GM12878 (cell line): ENCODE results near the gene NOD2. TPM values are rescaled to one million over a fixed set of nuclear protein-coding genes. Genes with fewer than 3 reads are reported as not detected.
A peak's percentile ranks its signal among the peaks of the same experiment; 100 is the strongest.

ENCODE experiments used
- ATAC-seq: fragments of 200-7000 bp; cut with Tn5 transposase; 3 replicates; pipeline ENCODE4 v1.9.1; 2020; ENCODE audit warnings: mild to moderate bottlenecking, moderate library complexity
- BruUV-seq: library from RNA; stranded (reverse); fragments of 400-500 nt; replicated peaks from 2 replicates; lab custom pipeline; 2021; lab: Mats Ljungman, UMichigan
- CTCF ChIA-PET: fragments of 300-600 bp; sonication (Branson Sonifier 250); formaldehyde crosslinking; extraction: SDS; loops from one replicate; lab custom pipeline; 2021; ENCODE audit warnings: inconsistent platforms; lab: Yijun Ruan, JAX
- POLR2A ChIA-PET: fragments of 350-600 bp; formaldehyde crosslinking; extraction: SDS; loops from one replicate; lab custom pipeline; 2021; ENCODE audit warnings: inconsistent platforms; lab: Charles Lee
- RAD21 ChIA-PET: fragments of 300-600 bp; sonication (Branson Sonifier 250); formaldehyde crosslinking; loops from one replicate; lab custom pipeline; 2023; ENCODE audit warnings: antibody characterized with exemption; ENCODE audit not compliant: unreplicated experiment; lab: Charles Lee
- SMC1A ChIA-PET: fragments of 300-600 bp; sonication (Branson Sonifier 250); formaldehyde crosslinking; loops from one replicate; lab custom pipeline; 2023; ENCODE audit not compliant: unreplicated experiment, uncharacterized antibody; lab: Charles Lee
- DNase-seq: peaks from one replicate; pipeline ENCODE4 v3.0.0-alpha.2; 2011; ENCODE audit warnings: low read depth, low spot score
- FAIRE-seq: peaks from 3 replicates; lab custom pipeline; 2011; peaks lifted over from hg19 to GRCh38; lab: Jason Lieb, UNC
- H2AFZ ChIP-seq: 2 replicates; pipeline ENCODE4 v1.6.0; 2011; ENCODE audit warnings: low read depth, low read length, control low read depth; ENCODE audit not compliant: control insufficient read depth
- H3K27ac ChIP-seq: 2 replicates; pipeline ENCODE4 v1.5.1; 2011; ENCODE audit warnings: control low read depth; ENCODE audit not compliant: control insufficient read depth, insufficient read depth
- H3K27me3 ChIP-seq, 2 experiments: replicated peaks in 1 of 2; 2 replicates each; pipeline versions ENCODE4 v1.6.0 to v1.6.1; 2011; ENCODE audit warnings: low read length in 1 of 2; ENCODE audit not compliant: control insufficient read depth in 2 of 2, insufficient read depth in 2 of 2
- H3K36me3 ChIP-seq, 2 experiments: 2 replicates each; pipeline ENCODE4 v1.5.1; 2011; ENCODE audit warnings: low read length in 1 of 2; ENCODE audit not compliant: control insufficient read depth in 2 of 2, insufficient read depth in 2 of 2
- H3K4me1 ChIP-seq: 2 replicates; pipeline ENCODE4 v1.6.1; 2011; ENCODE audit warnings: mild to moderate bottlenecking, low read length, moderate library complexity, mixed read lengths; ENCODE audit not compliant: control insufficient read depth, insufficient read depth
- H3K4me2 ChIP-seq: 2 replicates; pipeline ENCODE4 v1.6.0; 2011; ENCODE audit warnings: control low read depth; ENCODE audit not compliant: control insufficient read depth, insufficient read depth
- H3K4me3 ChIP-seq: fragments of 200-600 bp; sonication (generic); 2 replicates; pipeline ENCODE4 v1.5.1; 2016
- H3K79me2 ChIP-seq: 2 replicates; pipeline ENCODE4 v1.6.0; 2011; ENCODE audit warnings: low read length; ENCODE audit not compliant: control insufficient read depth, insufficient read depth
- H3K9ac ChIP-seq: 2 replicates; pipeline ENCODE4 v1.8.0; 2011; ENCODE audit warnings: low read length, control low read depth, mixed read lengths; ENCODE audit not compliant: control insufficient read depth, insufficient read depth
- H3K9me3 ChIP-seq: replicated peaks from 3 replicates; pipeline ENCODE4 v1.5.1; 2011; ENCODE audit warnings: mild to moderate bottlenecking, low read length; ENCODE audit not compliant: control insufficient read depth, insufficient read depth
- H4K20me1 ChIP-seq: 2 replicates; pipeline ENCODE4 v1.6.0; 2011; ENCODE audit not compliant: control insufficient read depth, insufficient read depth
- BRCA1 ChIP-seq: IDR thresholded peaks from 2 replicates; pipeline ENCODE4 v1.6.1; 2011; ENCODE audit warnings: low read depth, low read length, improper control_type of control experiment
- CHD2 ChIP-seq: IDR thresholded peaks from 2 replicates; pipeline ENCODE4 v1.6.1; 2011; ENCODE audit warnings: low read depth, low read length, improper control_type of control experiment, borderline replicate concordance
- EED ChIP-seq: sonication (generic); IDR thresholded peaks from 2 replicates; pipeline ENCODE4 v1.6.1; 2016; ENCODE audit warnings: antibody characterized with exemption, low read depth
- MXI1 ChIP-seq: fragments of 150-350 bp; IDR thresholded peaks from 2 replicates; pipeline ENCODE4 v1.6.1; 2011; ENCODE audit warnings: low read depth, mild to moderate bottlenecking, inconsistent platforms, low read length, improper control_type of control experiment
- SMAD5 ChIP-seq: IDR thresholded peaks from 2 replicates; pipeline ENCODE4 v1.6.1; 2016; ENCODE audit warnings: antibody characterized with exemption, low read depth
- WGBS: methylation state at CpG from one replicate; pipeline ENCODE4 v1.1.6; 2016; ENCODE audit warnings: low lambda C conversion rate; ENCODE audit not compliant: insufficient replicate concordance, insufficient coverage; ENCODE audit errors: missing lambda C conversion rate; 5-methylcytosine and 5-hydroxymethylcytosine counted together
- in situ Hi-C: fragments of 300-500 bp; cut with MboI; formaldehyde crosslinking; loops from 9 replicates; pipeline ENCODE4 v1.14.3; 2018; ENCODE audit warnings: mixed read lengths
- intact Hi-C: fragments of 100-400 bp; cut with micrococcal nuclease; formaldehyde crosslinking; loops from one replicate; pipeline ENCODE4 v1.14.2; 2022; ENCODE audit not compliant: unreplicated experiment
- polyA plus RNA-seq, 11 experiments: library from polyadenylated mRNA; depleted of rRNA in 4 of 11; unstranded in 6 of 11; stranded (reverse) in 5 of 11; fragments of >200 nt; fragmentation: Nextera tagmentation in 4 of 11; fragmentation: Illumina TruSeq in 1 of 11; extraction: Ambion mirVana in 4 of 11; extraction: Trizol in 1 of 11; gene quantifications; 1 replicate in 1 of 11; 2 replicates in 10 of 11; pipeline versions ENCODE4 v1.2.1 to v1.2.3, GENCODE V29; 2011 to 2016; ENCODE audit warnings: inconsistent platforms in 2 of 11, missing spikeins in 2 of 11, low read depth in 1 of 11
- total RNA-seq, 4 experiments: library from RNA; depleted of rRNA in 3 of 4; stranded (reverse); fragments of >200 nt in 3 of 4; fragmentation: Illumina TruSeq in 1 of 4; extraction: Trizol in 1 of 4; gene quantifications; 2 replicates each; pipeline versions ENCODE4 v1.2.1 to v1.2.3, GENCODE V29; 2013 to 2021
- TF ChIP-seq, protein P1 (sequence below): fragments of 450-650 bp; IDR thresholded peaks from 2 replicates; pipeline ENCODE4 v1.6.1; 2016; ENCODE audit warnings: mild to moderate bottlenecking

NOD2 gene
- total and polyA plus RNA-seq, 10 of the 15 experiments (the other 5 are each of a cell fraction or from before 2014, with no cell fraction given): 1.0 to 18.6 (median 6.7) TPM

DNA sequence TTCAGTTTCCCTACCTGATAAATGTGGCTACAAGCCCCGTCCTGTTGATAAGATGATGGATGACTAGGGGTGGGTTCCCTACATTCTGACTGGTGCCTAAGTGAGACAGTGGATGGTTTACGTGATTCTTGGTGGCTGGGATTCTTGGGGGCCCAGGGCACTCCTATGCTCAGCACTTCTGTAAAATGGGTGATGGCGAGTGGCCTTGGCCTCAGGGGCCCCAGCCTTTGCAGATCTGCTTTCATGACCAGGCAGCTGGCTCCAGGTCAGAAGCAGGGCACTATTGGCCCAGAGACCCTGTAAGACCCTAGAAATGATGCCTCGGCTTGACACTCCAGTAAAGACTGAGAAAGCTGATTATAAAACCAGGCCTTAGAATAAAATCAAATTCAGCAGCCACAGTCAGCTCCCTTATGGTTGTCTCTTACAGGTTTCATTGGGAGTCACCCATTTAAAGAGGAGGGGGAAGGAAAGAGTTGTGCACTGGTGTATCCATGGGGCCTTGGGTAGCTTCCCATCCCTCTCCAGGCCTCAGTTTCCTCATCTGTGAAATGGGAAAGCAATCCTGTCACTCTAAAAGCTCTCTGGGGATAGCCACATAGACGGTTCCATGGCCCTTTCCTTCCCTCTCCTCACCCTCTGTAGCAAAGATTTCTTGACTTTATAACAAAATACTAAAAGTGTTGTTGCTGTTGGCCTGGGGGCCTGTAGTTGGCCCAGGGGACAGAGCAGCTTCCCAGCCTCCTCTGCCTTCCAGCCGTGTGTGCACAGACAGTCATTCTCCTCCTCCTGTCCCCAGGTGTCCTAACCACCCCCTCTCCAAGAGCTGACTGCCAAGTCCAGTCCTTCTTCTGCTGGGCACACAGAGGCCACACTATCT, 13.5 kb upstream of the NOD2 start:
- Histone ChIP-seq H4K20me1 (no peaks in the 10 kb centered on the region), H3K27me3 (no peaks in the 10 kb centered on the region), H3K9ac (peak overlapping the region; percentile 78), H3K79me2 (peaks cover 43% of the 10 kb centered on the region), H3K9me3 (no peaks in the 10 kb centered on the region; the same call in 1 of the 3 replicates), H2AFZ (no peak overlapping the region), H3K27ac (peak overlapping the region; percentile 84), H3K4me3 (peak overlapping the region; percentile 72), H3K36me3 (peaks cover 1 to 17% of the 10 kb centered on the region in 2 experiments; a peak in 3 of 4 replicates), H3K4me2 (peak overlapping the region; percentile 88), H3K4me1 (peaks cover 38% of the 10 kb centered on the region)
- 47% methylated on average over 6 of the region's 6 CpGs for WGBS
- no peak for TF ChIP-seq BRCA1
- intact Hi-C loops (loop anchor here (5.0 kb wide), 1 partner anchor 408 kb away; no protein-coding TSS in a partner anchor), in situ Hi-C loops (no loop called here)
- no TSS peak for BruUV-seq
- FAIRE-seq: no peak
- no peak for ATAC-seq
- DNase-seq: no peak
- ChIA-PET POLR2A (interaction anchor here (0.9 to 8.0 kb wide), 8 partner anchors 8 to 67 kb away, joined by 3 to 116 read pairs (median 24); partner anchors contain the start of gene CYLD), RAD21 (interaction anchor here (0.8 to 29.0 kb wide), 7 partner anchors 12 to 126 kb away, joined by 3 to 578 read pairs (median 7); partner anchors contain the start of gene CYLD), SMC1A (interaction anchor here (1.5 to 24.8 kb wide), 6 partner anchors 8 to 70 kb away, joined by 3 to 600 read pairs (median 70); partner anchors contain the start of genes CYLD and NOD2), CTCF (interaction anchor here (0.7 to 20.9 kb wide), 11 partner anchors 13 to 558 kb away, joined by 3 to 636 read pairs (median 3); partner anchors contain the start of gene CYLD)

DNA sequence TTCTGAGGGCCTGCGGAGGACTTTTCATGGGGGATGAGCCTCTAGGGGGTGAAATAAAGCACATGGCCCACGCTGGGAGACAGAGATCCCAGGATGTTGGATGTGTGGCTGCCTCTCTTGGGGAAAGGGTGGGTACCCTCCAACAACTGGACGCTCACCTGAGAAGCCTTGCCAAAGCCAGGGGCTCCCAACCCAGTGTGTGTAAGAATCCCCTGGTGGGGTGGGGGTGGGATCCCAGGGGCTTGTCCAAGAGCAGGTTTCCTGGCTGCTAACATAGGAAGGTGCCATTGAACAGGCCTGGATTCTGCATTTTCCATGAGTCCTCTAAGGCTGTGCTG, 12.9 kb upstream of the NOD2 start:
- no peak overlapping the region for H2AFZ ChIP-seq
- POLR2A ChIA-PET: interaction anchor here (0.6 to 8.0 kb wide), 12 partner anchors 8 to 66 kb away, joined by 3 to 116 read pairs (median 6); partner anchors contain the start of gene CYLD

More for the DNA sequence above, 12.9 kb upstream of the NOD2 start:
- CTCF ChIA-PET: interaction anchor here (0.9 to 20.9 kb wide), 11 partner anchors 13 to 559 kb away, joined by 3 to 636 read pairs (median 5); partner anchors contain the start of gene CYLD
- RAD21 ChIA-PET: interaction anchor here (1.0 to 29.0 kb wide), 7 partner anchors 11 to 126 kb away, joined by 3 to 578 read pairs (median 12); partner anchors contain the start of gene CYLD
- ATAC-seq: no peak
- Histone ChIP-seq H3K4me2 (peak overlapping the region; percentile 88), H3K4me1 (peaks cover 44% of the 10 kb centered on the region), H3K9ac (peak overlapping the region; percentile 78), H4K20me1 (no peaks in the 10 kb centered on the region), H3K79me2 (peaks cover 43% of the 10 kb centered on the region), H3K27me3 (no peaks in the 10 kb centered on the region), H3K36me3 (peaks cover 1 to 15% of the 10 kb centered on the region in 2 experiments; a peak in 3 of 4 replicates), H3K4me3 (peak overlapping the region; percentile 72), H3K9me3 (no peaks in the 10 kb centered on the region; the same call in 2 of the 3 replicates), H3K27ac (peak overlapping the region; percentile 84)
- DNase-seq: no peak
- SMC1A ChIA-PET: interaction anchor here (1.2 to 24.8 kb wide), 8 partner anchors 9 to 70 kb away, joined by 3 to 600 read pairs (median 21); partner anchors contain the start of genes CYLD and NOD2
- BruUV-seq: TSS peak; percentile 50
- intact Hi-C loops (loop anchor here (5.0 kb wide), 1 partner anchor 408 kb away; no protein-coding TSS in a partner anchor), in situ Hi-C loops (no loop called here)
- WGBS: 22% methylated on average over 3 of the region's 3 CpGs
- FAIRE-seq: no peak
- 0 out of 2 replicates have a peak, but pooled peaks have one; percentile 4 for TF ChIP-seq MXI1
- no peak for TF ChIP-seq CHD2
- no peak for TF ChIP-seq EED
- TF ChIP-seq, protein P1, sequence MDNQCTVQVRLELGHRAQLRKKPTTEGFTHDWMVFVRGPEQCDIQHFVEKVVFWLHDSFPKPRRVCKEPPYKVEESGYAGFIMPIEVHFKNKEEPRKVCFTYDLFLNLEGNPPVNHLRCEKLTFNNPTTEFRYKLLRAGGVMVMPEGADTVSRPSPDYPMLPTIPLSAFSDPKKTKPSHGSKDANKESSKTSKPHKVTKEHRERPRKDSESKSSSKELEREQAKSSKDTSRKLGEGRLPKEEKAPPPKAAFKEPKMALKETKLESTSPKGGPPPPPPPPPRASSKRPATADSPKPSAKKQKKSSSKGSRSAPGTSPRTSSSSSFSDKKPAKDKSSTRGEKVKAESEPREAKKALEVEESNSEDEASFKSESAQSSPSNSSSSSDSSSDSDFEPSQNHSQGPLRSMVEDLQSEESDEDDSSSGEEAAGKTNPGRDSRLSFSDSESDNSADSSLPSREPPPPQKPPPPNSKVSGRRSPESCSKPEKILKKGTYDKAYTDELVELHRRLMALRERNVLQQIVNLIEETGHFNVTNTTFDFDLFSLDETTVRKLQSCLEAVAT: no peak
- TF ChIP-seq SMAD5: no peak
